Tibial nerve (tissue), 3 donors: ENCODE data around the gene MTHFD1L.

ENCODE experiments used
- CTCF ChIP-seq, 5 experiments: fragments of 200-600 bp in 3 of 5; fragments of 450-650 bp in 2 of 5; sonication (generic) in 3 of 5; IDR thresholded peaks; one replicate each; pipeline ENCODE4 v1.5.1; 2016 to 2019; ENCODE audit warnings: antibody characterized with exemption in 5 of 5, mild to moderate bottlenecking in 3 of 5, moderate library complexity in 2 of 5
- POLR2A ChIP-seq, 2 donors: fragments of 450-650 bp; IDR thresholded peaks; one replicate each; pipeline ENCODE4 v1.6.1; 2017; ENCODE audit warnings: antibody characterized with exemption in 2 of 2, mild to moderate bottlenecking in 2 of 2, moderate library complexity in 2 of 2

GRCh38 chr6:150840185-150840584 is 25.3 kb upstream of the MTHFD1L start:
- TF ChIP-seq POLR2A (IDR thresholded peaks at IDR 0.05) (no peak), CTCF (IDR thresholded peaks at IDR 0.05) (no peak)
